CD4-positive, alpha-beta T cell treated with Interleukin-4 for 1 hour (primary cell): ENCODE measurements around the gene PDE1C.
"Not testable (repeated sequence)": the region's sequence is repeated elsewhere in the genome, so short reads cannot be mapped to it uniquely, and the experiment has no call there.

Experiments
- DNase-seq, 2 donors: peaks; one replicate each; pipeline ENCODE4 v3.0.0-alpha.2; 2020 to 2022

The PDE1C gene

DNA sequence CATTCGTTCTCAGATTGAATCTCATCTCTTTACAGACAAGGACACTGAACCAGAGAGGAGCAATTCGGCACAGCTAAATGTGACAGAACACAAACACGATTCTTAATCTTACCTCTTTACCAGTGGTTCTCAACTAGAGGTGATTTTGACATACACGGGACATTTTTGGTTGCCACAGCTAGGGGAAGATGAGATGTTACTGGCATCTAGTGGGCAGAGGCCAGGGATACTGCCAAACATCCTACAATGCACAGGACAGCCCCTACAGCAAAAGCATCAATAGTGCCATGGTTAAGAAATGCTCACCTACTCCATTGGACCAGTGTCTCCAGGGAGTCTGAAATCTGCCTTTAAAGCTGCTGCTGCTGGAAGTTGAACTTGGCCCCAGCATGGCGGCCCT lies 27.3 kb downstream of the PDE1C start:
- DNase-seq: no peak

DNA sequence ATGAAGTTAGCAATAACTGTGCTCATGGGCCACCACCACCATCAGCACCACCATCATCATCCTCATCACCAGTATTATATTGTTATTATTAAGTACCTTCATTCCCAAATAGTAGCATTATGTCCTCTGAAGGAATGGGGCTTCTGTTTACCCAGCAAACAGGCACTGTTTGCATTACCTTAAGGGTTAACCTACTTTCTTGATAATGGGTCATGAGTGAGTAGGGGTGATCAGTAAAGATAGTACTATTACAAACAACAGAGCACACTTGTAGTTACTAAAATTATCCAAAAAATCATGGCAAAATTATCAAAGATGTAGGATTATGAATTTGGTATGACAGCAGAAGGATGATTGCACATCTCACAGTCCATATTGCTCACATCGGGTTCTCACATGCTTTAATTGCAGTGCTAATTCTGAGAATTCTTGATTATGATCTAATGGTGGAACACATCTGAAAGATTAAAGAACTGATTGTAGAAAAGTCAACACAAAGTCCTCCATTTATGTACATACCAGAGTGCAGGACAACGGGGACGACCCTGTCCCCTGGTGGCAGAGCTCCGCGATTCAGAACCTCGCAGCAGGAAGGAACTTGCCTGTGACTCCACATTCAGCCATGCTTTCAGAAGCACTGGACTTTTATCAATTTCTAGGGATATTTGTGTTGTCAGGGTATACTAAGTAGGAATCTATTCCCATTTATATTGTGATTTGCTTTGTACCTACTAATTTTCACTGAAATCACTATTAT lies 31.0 kb downstream of the PDE1C start:
- DNase-seq: no peak

DNA sequence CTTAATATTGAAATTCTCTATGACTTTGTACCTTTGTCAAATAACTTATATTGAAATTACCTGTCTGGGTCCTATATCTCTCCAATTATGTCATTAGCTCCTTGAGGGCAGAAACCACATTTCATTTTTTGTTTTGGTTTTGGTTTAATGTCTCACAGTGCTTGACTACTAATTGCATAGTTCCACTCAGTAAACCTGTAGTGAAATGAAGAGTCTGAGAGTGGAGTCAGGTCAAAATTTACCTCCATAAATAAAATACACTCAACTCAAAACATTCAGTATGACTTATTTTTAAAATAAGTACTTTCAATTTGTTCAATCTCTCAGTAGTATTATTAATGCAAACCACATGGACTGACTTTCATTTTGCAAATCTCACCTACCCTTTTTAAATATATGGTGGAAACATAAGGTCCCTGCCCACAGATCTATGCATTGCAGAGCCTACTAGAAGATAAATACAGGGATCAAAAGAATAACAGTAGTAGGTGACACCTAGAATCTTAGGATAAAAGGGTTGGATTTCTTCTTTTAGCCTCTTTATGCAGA lies 32.5 kb downstream of the PDE1C start:
- no peak for DNase-seq

DNA sequence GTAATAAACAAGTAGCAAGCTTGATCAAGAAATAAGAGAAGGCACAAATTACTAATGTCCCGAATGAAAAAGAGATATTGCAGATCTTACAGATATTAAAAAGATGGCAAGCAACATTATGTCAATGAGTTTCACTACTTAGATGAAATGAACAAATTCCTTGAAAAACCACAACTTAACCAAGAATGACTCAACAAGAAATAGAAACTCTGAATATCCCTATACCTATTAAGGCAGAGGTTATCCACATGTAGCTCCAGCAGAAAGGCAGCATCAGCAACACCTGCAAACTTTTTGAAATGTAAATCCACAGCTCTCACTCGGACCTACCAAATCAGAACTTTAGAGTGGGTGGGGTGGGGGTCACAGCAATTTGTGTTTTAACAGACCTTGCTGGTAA lies 33.6 kb downstream of the PDE1C start:
- no peak for DNase-seq

DNA sequence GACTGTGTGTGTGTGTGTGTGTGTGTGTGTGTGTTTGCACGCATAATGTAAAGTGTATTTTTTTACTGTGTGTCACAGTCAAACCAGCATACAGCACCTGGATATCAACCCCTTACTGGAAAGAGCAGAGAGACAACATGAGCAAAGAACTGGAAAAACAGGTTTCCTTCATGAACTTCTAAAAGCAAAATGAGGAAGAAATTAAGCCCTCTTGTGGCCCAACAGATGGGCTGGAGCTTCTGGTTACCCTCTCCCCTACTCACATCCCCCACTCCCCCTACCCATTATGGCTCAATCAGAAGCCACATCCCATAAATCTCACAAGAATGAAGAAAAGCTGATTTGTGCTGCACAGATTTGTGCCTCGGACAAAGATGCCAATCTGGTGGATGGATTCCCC lies 36.2 kb downstream of the PDE1C start:
- DNase-seq: no peak

DNA sequence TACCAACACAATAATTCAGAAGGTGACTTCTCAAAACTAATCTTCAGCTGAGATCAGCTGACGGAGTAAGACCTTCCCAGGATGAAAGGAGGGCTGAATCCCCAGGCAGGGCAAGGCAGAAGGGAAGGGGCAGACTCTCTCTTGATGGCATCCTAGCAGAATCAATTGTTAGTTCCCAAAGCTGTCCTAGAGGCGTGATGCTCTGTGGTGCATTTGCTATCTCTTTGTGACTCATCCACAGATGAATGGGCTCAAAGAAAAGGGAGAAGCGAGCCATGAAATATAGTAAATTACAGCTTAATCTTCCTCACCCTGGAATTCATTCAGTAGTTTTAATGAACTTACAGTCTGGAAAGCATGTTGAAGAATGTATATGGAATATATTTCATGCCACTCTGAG lies 37.2 kb downstream of the PDE1C start:
- DNase-seq: no peak

DNA sequence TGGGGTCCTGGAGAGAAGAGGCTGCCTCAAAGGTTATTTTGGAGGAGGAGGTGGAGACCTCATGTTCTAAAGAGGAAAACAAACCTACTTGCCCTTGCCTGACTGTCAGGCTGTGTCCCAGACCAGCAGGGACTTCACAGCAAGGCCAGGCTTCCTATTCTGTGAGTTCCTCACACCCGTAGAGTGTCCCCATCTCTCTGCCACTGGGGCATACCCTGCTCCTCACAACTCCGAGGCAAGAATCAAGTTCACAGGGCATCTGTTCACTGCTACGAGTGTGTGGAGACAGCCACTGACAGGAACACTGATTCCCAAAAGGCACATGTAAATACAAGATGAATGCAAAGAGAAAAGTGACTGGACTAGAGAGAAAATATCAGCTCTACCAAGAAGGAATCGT lies 38.0 kb downstream of the PDE1C start:
- DNase-seq: no peak

DNA sequence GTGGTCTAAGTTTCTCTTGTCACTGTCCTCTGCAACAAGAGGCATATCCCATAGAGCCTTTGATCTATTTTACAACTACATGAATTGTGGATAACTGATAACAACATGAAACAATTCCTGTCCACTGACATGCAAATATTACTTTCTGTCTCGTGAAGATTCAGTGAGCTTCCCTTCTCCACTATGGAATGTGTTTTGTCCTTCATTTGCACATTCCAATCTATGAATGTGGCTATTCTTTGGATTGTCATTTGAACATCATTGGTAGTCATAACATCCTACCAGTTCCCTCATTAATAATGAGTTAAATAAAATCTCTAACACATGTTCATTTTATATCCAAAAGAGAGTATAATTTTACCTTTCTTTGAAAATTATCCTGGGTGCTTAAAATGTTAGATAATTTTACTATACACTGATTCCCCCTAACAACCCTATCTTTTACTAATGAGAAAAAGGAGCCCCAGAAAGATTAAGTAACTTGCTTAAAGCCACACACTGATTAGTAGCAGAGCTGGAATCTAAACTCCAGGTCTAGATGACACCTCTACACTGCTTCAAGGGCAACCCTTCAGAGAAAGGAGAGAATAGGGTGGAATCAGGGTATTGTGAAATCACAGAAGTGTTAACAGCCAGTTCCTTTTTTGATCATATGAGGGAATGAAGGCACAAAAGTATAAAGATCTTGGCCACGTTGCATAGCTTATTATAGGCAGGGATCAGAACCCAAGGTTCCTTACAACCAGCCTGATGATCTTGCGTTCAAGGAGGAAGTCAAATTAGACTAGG lies 39.1 kb downstream of the PDE1C start:
- no peak for DNase-seq

DNA sequence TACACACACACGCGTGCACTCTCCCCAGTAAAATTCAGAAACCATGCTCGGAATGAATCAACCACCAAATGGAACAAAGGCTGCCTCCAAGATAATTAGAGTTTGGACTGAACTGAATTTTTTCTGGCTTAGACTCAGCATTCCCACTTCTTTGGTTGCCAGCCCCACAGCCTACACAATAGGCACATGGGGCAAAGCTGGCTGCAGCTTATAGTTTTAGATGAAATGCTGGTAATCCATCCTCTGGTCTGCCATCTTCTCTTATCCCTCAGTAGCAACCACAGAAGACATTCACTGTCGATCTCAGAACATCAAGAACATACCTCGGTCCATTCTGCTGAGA lies 44.2 kb downstream of the PDE1C start:
- no peak for DNase-seq

DNA sequence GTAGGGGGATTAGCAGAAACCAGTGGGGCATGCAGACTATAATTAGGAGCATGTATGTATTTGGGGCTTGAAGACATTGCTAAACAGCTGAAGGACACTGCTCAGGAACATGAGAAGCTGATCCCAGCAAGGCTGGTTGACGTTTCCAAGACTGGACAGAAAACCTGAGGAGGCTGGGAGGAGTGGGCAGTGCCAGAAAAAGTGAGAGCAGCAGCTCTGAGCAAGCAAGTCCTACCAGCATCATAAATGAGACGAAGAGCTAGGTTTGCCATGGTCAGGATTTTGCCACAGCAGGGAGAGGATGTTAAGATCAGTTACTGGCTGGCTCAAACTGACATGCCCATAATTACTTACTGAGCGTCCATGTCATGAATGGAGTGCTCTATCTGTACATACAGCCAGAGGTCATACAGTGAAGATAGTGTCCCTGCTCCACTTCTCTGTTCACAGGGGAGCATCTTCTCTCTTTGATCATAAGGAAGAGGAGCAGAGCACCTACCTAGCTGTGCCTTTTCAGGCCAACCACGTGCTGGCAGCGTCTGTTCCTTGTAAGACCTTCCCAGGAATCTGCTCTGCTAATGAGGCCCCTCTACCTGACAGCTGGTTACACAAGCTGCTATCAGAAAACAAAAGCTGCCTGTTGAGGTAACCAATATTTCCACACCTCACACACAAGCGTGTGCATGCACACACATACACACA lies 44.7 kb downstream of the PDE1C start:
- DNase-seq: no peak

DNA sequence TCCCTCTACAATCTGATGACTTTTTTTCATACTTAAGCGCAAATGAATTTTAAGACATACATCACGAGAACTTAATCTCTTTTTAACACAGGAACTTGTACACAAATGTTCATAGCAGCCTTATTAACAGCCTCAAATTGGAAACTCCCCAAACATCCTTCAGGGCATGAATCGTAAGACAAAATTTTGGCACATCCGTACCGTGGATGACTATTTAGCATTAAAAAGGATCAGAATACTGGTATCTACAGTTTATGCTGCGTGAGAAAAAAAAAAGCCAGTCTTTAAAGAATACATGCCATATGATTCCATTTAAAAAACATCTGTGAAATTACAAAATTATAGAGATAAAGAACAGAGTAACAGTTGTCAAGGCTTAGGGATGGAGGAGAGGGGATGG lies 46.8 kb downstream of the PDE1C start:
- DNase-seq: no peak

DNA sequence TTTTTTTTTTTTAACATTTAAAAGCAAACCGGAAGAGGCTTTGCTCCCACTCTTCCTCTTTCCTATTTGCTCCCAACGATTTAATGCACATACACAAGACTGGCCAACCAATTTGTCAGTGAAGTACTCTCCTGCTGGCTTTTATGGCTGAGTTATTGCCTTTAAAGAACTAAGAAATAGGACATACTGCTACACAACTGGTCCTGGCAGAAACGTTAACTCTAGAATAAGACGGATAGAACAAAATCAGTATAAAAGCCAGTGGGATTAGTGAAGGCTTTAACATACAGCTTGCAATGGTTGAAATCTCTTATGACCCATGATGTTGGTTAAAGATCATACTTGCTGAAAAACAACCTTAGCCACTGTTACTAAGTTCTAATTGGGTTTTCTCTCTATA lies 47.2 kb downstream of the PDE1C start:
- no peak for DNase-seq

DNA sequence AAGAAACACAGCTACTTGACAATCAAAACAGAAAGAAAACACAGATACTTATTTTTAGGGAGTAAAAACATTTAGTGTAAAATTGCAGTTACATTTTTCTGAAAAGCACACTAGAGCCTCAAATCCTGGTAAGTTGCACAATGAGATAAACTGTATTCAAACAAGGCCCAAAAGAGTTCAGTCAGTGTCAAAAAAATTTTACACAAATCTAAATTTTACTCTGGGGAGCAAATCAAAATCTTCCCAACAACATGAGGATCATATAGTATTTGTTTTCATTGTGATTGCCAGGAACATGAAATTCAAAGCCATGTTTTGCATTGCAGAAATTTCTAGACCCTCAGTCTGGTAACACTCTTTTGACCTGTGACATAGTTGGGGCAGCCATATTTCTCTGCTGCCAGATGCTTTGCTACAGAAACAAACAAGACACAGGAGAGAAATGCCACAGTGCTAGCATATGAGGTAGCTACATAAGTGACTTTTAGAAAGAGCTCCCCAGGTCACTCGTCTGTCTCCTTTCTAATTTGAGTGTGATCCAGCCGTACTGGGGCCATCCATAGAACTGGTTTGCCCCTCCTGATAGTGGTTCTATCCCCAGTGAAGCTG lies 49.6 kb downstream of the PDE1C start:
- no peak for DNase-seq

DNA sequence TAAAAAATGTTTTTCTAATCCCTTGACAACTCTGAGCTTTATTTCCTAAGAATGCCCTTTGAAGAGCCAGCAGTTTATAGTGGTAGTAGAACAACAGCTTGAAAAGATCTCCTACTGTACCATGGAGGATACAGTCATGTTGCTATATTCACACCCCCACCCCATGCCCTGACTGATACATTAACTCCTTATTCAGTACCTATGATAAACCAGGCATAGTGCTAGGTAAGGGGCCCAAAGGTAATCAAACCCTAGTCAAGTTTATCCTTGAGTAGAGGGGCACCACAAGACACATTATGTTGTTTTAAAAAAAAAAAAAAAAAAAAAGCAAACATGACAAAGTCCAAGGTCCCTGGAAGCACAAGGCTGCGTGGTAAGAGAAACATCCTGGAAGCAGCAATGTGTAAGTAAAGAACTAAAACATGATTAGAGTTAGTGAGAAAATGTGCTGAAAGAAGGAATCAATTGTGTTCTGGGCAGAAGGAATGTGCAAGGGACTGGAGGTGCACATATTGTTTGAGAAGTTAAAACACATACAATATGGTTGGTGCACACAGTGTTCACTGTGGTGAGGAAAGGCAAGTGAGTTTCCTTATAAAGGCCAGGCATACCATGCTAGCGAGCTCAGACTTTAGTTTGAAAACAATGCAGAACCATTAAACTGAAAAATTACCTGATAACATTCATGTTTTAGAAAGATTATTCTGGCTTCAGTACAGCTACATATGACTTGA lies 51.2 kb downstream of the PDE1C start:
- DNase-seq: no peak

DNA sequence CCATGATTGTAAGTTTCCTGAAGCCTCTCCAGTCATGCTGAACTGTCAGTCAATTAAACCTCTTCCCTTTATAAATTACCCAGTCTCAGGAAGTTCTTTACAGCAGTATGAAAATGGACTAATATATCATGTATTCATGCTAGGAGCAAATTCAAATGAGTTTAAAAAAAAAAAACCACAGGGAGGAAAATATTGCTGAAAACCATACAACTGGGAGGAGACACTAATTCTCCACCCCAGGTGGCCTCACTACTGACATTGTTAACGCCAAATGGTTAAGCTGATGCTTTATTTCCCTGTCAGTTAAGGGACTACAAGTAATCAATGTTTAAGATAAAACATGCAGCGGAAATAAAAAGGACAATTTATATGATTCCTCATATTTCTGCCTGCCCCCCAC lies 55.1 kb downstream of the PDE1C start:
- no peak for DNase-seq

DNA sequence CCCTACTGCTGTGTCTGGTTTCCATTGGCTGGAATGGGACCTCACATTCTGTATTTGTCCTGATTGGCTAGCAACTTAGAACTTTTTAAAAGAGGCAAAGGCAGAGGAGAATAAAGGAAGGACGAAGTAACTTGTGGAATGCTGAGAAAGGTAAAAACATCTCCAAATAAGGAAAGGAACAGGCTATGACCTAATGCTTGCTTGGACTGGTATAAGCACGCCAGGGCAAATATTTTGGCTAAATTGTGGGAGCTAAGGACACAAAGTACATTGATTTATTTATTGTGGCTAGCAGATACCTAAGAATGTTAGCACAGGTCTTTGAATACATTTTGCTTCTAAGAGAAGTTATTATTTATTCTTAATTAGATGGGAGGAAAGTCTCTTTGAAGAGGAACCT lies 56.7 kb downstream of the PDE1C start:
- not testable (repeated sequence) for DNase-seq

DNA sequence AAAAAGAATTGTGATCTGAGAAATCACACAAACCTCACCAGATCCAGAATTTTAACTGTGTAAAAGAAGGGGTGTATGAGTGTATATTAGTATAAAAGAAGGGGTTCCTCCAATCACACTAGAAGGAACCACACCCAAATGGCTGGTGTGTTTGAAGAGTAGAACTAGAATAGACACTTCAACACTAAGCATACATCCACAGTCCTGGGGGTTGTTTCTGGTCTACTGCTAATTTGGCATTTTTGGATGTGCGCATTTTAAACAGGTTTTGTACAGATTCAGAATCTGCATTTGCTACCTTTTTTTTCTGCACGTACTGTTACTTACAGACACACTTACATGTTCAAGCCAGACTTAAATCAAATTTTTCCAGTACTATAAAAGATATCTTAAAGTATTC lies 64.6 kb downstream of the PDE1C start:
- DNase-seq: no peak

DNA sequence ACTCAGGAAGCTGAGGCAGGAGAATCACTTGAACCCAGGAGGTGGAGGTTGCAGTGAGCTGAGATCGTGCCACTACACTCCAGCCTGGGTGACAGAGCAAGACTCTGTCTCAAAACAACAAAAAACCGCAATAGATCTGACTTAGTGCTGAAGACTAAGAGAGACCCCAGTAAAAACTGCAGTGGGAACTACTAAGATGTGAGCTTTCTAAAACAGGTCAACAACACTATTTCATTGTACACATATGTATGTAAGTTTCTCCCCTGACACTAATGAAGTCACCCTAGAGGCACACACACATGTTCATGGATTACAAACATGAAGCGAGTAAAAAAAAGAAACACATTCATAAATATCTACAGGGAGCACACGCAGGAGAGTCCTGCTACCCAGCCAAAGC lies 68.3 kb downstream of the PDE1C start:
- DNase-seq: no peak

DNA sequence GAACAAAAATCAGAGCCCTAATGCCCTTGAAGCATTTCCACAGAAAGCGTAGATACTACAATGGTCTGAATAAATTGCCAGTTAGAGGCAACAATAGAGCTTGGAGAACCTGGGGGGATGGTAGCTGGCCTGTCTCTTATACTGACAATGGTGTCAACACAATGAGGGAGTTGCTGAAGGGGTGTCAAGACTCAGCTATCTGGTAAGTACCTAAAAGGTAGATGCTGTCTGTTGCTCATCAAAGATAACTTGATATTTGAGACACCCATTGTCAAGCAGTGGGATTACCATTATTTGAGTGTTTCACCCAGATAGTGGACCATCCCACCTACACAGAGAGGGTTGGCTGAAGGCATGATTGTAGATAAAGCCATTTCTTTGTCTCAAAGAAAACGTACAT lies 72.8 kb downstream of the PDE1C start:
- DNase-seq: no peak

DNA sequence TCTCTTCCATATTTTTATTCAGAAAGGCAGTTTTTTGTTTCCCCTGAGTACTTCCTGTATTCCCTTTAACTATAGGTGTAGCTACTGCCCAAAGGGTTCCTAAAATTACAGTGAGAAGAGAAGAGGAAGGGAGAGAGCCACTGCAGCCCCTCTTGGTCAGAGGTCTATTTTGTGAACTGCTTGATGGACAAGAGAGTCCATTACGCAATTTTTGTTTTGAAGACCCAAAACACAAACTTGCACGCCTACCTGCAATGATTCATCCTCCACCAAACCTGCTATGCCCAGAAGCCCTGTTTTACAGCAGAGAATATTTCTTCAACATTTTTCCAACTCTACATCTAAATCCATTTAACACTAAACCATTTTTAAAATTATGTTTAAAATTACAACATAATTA lies 75.1 kb downstream of the PDE1C start:
- no peak for DNase-seq

DNA sequence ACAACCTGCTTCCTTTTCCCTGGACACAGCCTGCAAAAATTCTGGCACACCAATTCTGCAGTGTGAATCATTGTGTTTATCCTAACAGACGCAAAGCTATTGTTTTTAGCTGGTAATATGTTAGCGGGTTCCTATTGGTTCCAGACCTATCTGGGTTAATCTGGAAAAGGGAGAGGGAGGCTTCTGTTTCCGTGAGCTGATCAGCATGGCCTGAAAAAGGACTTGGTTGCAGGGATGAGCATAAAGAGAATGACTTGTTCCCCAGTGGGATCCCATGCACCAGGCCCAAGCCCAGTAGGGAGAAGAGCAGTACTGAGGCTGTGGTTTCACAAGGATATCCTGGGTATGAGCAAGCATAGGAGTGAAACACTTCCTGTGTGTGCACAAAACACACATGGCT lies 78.4 kb downstream of the PDE1C start:
- DNase-seq: no peak

DNA sequence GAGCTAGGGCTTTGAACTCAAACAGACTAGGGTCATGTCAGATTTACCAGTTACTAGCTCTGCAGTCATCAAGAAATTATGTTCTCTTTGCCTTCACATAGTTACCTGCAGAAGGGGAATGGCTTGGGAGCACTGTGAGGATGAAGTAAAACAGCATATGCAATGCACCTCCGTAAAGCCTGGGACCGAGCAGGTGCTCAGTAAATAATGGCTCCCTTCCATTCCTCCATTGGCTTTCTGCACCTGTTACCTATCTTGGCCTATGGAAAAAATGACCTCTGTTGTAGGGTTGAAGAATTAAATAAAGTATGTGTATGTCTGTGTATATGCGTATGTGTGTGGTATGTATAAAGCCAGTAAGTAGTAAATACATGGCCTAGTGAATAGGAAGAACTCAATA lies 78.8 kb downstream of the PDE1C start:
- DNase-seq: no peak
